SK-N-SH (cell line): Measurements from ENCODE around the gene SLC25A48.

Experiments used
- CTCF ChIP-seq: fragments of 200-600 bp; sonication (generic); IDR thresholded peaks from 2 replicates; pipeline ENCODE4 v1.6.1; 2017; ENCODE audit warnings: antibody characterized with exemption, mild to moderate bottlenecking, moderate library complexity
- EZH2phosphoT487 ChIP-seq: fragments of 200-600 bp; sonication (generic); IDR thresholded peaks from 2 replicates; pipeline ENCODE4 v1.6.1; 2017; ENCODE audit warnings: low read depth, mixed run types, mild to moderate bottlenecking, antibody characterized with exemption, moderate library complexity, borderline replicate concordance
- RAD21 ChIP-seq: IDR thresholded peaks from 2 replicates; pipeline ENCODE4 v1.6.1; 2012; ENCODE audit warnings: mild to moderate bottlenecking, low read length

- no peak for TF ChIP-seq CTCF
- no peak for TF ChIP-seq EZH2phosphoT487
- TF ChIP-seq RAD21 = no peak
Observed at GRCh38 chr5:135883026-135883425, 48.6 kb downstream of the SLC25A48 start.
